Fibroblast of skin of left biceps (primary cell): ENCODE results near the gene IGFBP7.

Experiments
- DNase-seq, 2 experiments: peaks; one replicate each; pipeline ENCODE4 v3.0.0-alpha.2; 2013; ENCODE audit warnings: low read depth in 2 of 2

IGFBP7 gene

GRCh38 chr4:57109847-57110639, at the start of gene IGFBP7:
IGFBP7 (minus strand) TSS chr4:57110385; CDS start chr4:57110351, 34 bp downstream.
- DNase-seq: no peak

GRCh38 chr4:57159866-57160265, 49.7 kb upstream of the IGFBP7 start:
- DNase-seq: no peak

GRCh38 chr4:57158762-57159161, 48.6 kb upstream of the IGFBP7 start:
- DNase-seq: no peak

- DNase-seq: no peak
Measured at GRCh38 chr4:57158221-57158620, 48.0 kb upstream of the IGFBP7 start.

GRCh38 chr4:57157596-57158137, 47.5 kb upstream of the IGFBP7 start:
- no peak for DNase-seq

GRCh38 chr4:57156242-57156990, 46.2 kb upstream of the IGFBP7 start:
- no peak for DNase-seq

- DNase-seq: no peak
Measured at GRCh38 chr4:57154926-57155325, 44.7 kb upstream of the IGFBP7 start.

GRCh38 chr4:57154191-57154590, 44.0 kb upstream of the IGFBP7 start:
- no peak for DNase-seq

GRCh38 chr4:57153207-57153606, 43.0 kb upstream of the IGFBP7 start:
- no peak for DNase-seq

GRCh38 chr4:57151481-57151880, 41.3 kb upstream of the IGFBP7 start:
- DNase-seq: no peak

GRCh38 chr4:57149833-57150232, 39.6 kb upstream of the IGFBP7 start:
- DNase-seq: no peak

- no peak for DNase-seq
Measured at GRCh38 chr4:57148831-57149505, 38.8 kb upstream of the IGFBP7 start.

GRCh38 chr4:57148177-57148576, 38.0 kb upstream of the IGFBP7 start:
- no peak for DNase-seq

GRCh38 chr4:57147335-57148060, 37.3 kb upstream of the IGFBP7 start:
- peak; percentile 42 to 45 for DNase-seq

GRCh38 chr4:57146444-57146843, 36.3 kb upstream of the IGFBP7 start:
- no peak for DNase-seq

- no peak for DNase-seq
Measured at GRCh38 chr4:57144466-57144865, 34.3 kb upstream of the IGFBP7 start.

- DNase-seq: no peak
Measured at GRCh38 chr4:57139783-57140182, 29.6 kb upstream of the IGFBP7 start.

- no peak for DNase-seq
Measured at GRCh38 chr4:57137261-57137660, 27.1 kb upstream of the IGFBP7 start.

- DNase-seq: no peak
Measured at GRCh38 chr4:57136281-57136680, 26.1 kb upstream of the IGFBP7 start.

- no peak for DNase-seq
Measured at GRCh38 chr4:57132743-57133137, 22.6 kb upstream of the IGFBP7 start.
